OCI-LY3 (cell line): ENCODE results near the gene GOLGA8S.
"Not testable (repeated sequence)": the region's sequence is repeated elsewhere in the genome, so short reads cannot be mapped to it uniquely, and the experiment has no call there.

Experiments
- CTCF ChIP-seq: fragments of 200-600, 300-600 bp; sonication (generic); IDR thresholded peaks from 2 replicates; pipeline ENCODE4 v1.5.1; 2014; ENCODE audit warnings: antibody characterized with exemption, low read length, low read depth
- EZH2phosphoT487 ChIP-seq: fragments of 200-600 bp; shearing (Covaris generic); IDR thresholded peaks from 2 replicates; pipeline ENCODE4 v1.6.1; 2018; ENCODE audit warnings: antibody characterized with exemption, mixed run types, low read depth

GRCh38 chr15:23372891-23373600 lies 18.5 kb downstream of the GOLGA8S start:
- TF ChIP-seq CTCF, EZH2phosphoT487: not testable (repeated sequence)
